SK-N-SH treated with all-trans-retinoic acid at 6 μM for 48 hours (cell line): ENCODE results near the gene METTL25.

Experiments used
- ARNTL ChIP-seq: fragments of 450-650 bp; formaldehyde crosslinking; IDR thresholded peaks from 2 replicates; pipeline ENCODE4 v1.5.0; 2020; ENCODE audit warnings: low read depth, mild to moderate bottlenecking, moderate library complexity, borderline replicate concordance
- BACH2 ChIP-seq: fragments of 250-450 bp; sonication (Bioruptor Pico); IDR thresholded peaks from 2 replicates; pipeline ENCODE4 v1.9.0; 2021; ENCODE audit warnings: mild to moderate bottlenecking, borderline replicate concordance
- CSDC2 ChIP-seq: fragments of 250-450 bp; sonication (Bioruptor Pico); IDR thresholded peaks from 2 replicates; pipeline ENCODE4 v1.5.0; 2020; ENCODE audit warnings: mild to moderate bottlenecking, moderate library complexity
- CSRNP3 ChIP-seq: fragments of 250-450 bp; sonication (Bioruptor Pico); IDR thresholded peaks from 2 replicates; pipeline ENCODE4 v1.5.1; 2021; ENCODE audit warnings: mild to moderate bottlenecking, moderate library complexity
- ISL1 ChIP-seq: fragments of 250-450 bp; sonication (Bioruptor Pico); IDR thresholded peaks from 2 replicates; pipeline ENCODE4 v2.1.2; 2022; ENCODE audit warnings: mild to moderate bottlenecking, moderate library complexity
- RARB ChIP-seq: fragments of 250-450 bp; sonication (Bioruptor Pico); IDR thresholded peaks from 2 replicates; pipeline ENCODE4 v1.8.0; 2021; ENCODE audit warnings: mild to moderate bottlenecking, moderate library complexity
- SNAI2 ChIP-seq: fragments of 250-450 bp; sonication (Bioruptor Pico); IDR thresholded peaks from 2 replicates; pipeline ENCODE4 v1.5.0; 2020; ENCODE audit warnings: mild to moderate bottlenecking, moderate library complexity
- TOX ChIP-seq: fragments of 250-450 bp; sonication (Bioruptor Pico); IDR thresholded peaks from 2 replicates; pipeline ENCODE4 v1.8.0; 2021; ENCODE audit warnings: mild to moderate bottlenecking, moderate library complexity, borderline replicate concordance
- TSHZ2 ChIP-seq: fragments of 250-450 bp; sonication (Bioruptor Pico); IDR thresholded peaks from 2 replicates; pipeline ENCODE4 v1.5.0; 2020; ENCODE audit warnings: mild to moderate bottlenecking, moderate library complexity
- ZFP3 ChIP-seq: fragments of 250-450 bp; sonication (Bioruptor Pico); IDR thresholded peaks from 2 replicates; pipeline ENCODE4 v1.5.0; 2020; ENCODE audit warnings: mild to moderate bottlenecking, moderate library complexity
- ZFP30 ChIP-seq: fragments of 450-650 bp; formaldehyde crosslinking; IDR thresholded peaks from 2 replicates; pipeline ENCODE4 v1.5.0; 2022; ENCODE audit warnings: mild to moderate bottlenecking, moderate library complexity
- ZNF565 ChIP-seq: fragments of 450-650 bp; formaldehyde crosslinking; conservative IDR thresholded peaks from 2 replicates; pipeline ENCODE4 v1.5.0; 2020; ENCODE audit warnings: low read depth, mild to moderate bottlenecking, moderate library complexity
- ZNF70 ChIP-seq: fragments of 450-650 bp; formaldehyde crosslinking; IDR thresholded peaks from 2 replicates; pipeline ENCODE4 v1.5.0; 2020; ENCODE audit warnings: mild to moderate bottlenecking, moderate library complexity

- TF ChIP-seq TOX (CRISPR knock-in tag) (no peak), ZFP3 (CRISPR knock-in tag) (no peak), CSDC2 (CRISPR knock-in tag) (no peak), ISL1 (CRISPR knock-in tag) (no peak), ARNTL (no peak), CSRNP3 (CRISPR knock-in tag) (no peak), ZNF70 (no peak), ZFP30 (CRISPR knock-in tag) (no peak), RARB (CRISPR knock-in tag) (no peak), SNAI2 (CRISPR knock-in tag) (no peak), BACH2 (no peak), ZNF565 (CRISPR knock-in tag) (no peak), TSHZ2 (CRISPR knock-in tag) (no peak)
These were observed 20.7 kb downstream of the METTL25 start for GRCh38 chr12:82378997-82379396.
